HCT116 (cell line): Measurements from ENCODE around the gene HCRT. TPM values are rescaled to one million over a fixed set of nuclear protein-coding genes. Genes with fewer than 3 reads are reported as not detected.

ENCODE experiments used
- ATAC-seq: fragments of 200-7000 bp; cut with Tn5 transposase; 2 replicates; pipeline ENCODE4 v1.9.1; 2020; ENCODE audit warnings: mild to moderate bottlenecking, moderate library complexity
- BruUV-seq: library from RNA; stranded (reverse); fragments of 400-500 nt; replicated peaks from 2 replicates; lab custom pipeline; 2021; lab: Mats Ljungman, UMichigan
- CTCF ChIA-PET: fragments of 300-600 bp; sonication (Branson Sonifier 250); formaldehyde crosslinking; loops from one replicate; lab custom pipeline; 2021; ENCODE audit warnings: antibody characterized with exemption; lab: Charles Lee
- POLR2A ChIA-PET: fragments of 300-600, 350-600 bp; sonication (Branson Sonifier 250); formaldehyde crosslinking; loops from one replicate; lab custom pipeline; 2021; ENCODE audit warnings: antibody characterized with exemption; lab: Charles Lee
- RAD21 ChIA-PET, 2 experiments: fragments of 300-600 bp; sonication (Branson Sonifier 250); formaldehyde crosslinking; loops; one replicate each; lab custom pipeline; 2023; ENCODE audit warnings: low total read pairs in 2 of 2; ENCODE audit not compliant: uncharacterized antibody in 2 of 2, unreplicated experiment in 2 of 2, low non-redundant PET in 1 of 2; lab: Charles Lee
- DNase-seq: peaks from one replicate; pipeline ENCODE4 v3.0.0-alpha.2; 2010; ENCODE audit warnings: low read depth, low spot score
- H2AFZ ChIP-seq: fragments of 200-600 bp; shearing (Covaris generic), sonication (generic); 2 replicates; pipeline ENCODE4 v1.6.1; 2017; ENCODE audit warnings: low read depth, mixed run types, mixed read lengths, antibody characterized with exemption, low read length; ENCODE audit not compliant: poor library complexity, severe bottlenecking
- H3K27ac ChIP-seq: 2 replicates; pipeline ENCODE4 v1.5.1; 2012; ENCODE audit warnings: low read depth, low read length
- H3K27me3 ChIP-seq: fragments of 200-600 bp; sonication (generic); 2 replicates; pipeline ENCODE4 v1.6.1; 2016; ENCODE audit warnings: mixed run types, low read length, mixed read lengths; ENCODE audit not compliant: insufficient read depth
- H3K36me3 ChIP-seq, 2 experiments: fragments of 200-500 bp in 1 of 2; fragments of 200-600 bp in 1 of 2; sonication (Bioruptor generic) in 1 of 2; sonication (generic) in 1 of 2; 2 replicates each; pipeline versions ENCODE4 v1.5.1 to v1.6.1; 2014 to 2016; ENCODE audit warnings: low read length in 2 of 2, inconsistent platforms in 1 of 2, mixed read lengths in 1 of 2, mixed run types in 1 of 2; ENCODE audit not compliant: insufficient read depth in 2 of 2, control insufficient read depth in 1 of 2
- H3K4me1 ChIP-seq, 2 experiments: fragments of 200-600 bp in 1 of 2; sonication (generic) in 1 of 2; 2 replicates each; pipeline versions ENCODE4 v1.5.1 to v1.6.1; 2012 to 2017; ENCODE audit warnings: low read length in 2 of 2, inconsistent platforms in 1 of 2, mild to moderate bottlenecking in 1 of 2, mixed read lengths in 1 of 2, mixed run types in 1 of 2, moderate library complexity in 1 of 2; ENCODE audit not compliant: insufficient read depth in 2 of 2, control insufficient read depth in 1 of 2
- H3K4me2 ChIP-seq: fragments of 200-600 bp; sonication (generic); 2 replicates; pipeline ENCODE4 v1.6.1; 2017; ENCODE audit warnings: mixed run types, low read length, mixed read lengths
- H3K4me3 ChIP-seq, 2 experiments: fragments of 200-600 bp in 1 of 2; sonication (generic) in 1 of 2; replicated peaks in 1 of 2; 2 replicates each; pipeline ENCODE4 v1.5.1; 2011 to 2016; ENCODE audit warnings: low read length in 2 of 2, control low read depth in 1 of 2, low read depth in 1 of 2, mild to moderate bottlenecking in 1 of 2, mixed read lengths in 1 of 2, mixed run types in 1 of 2
- H3K79me2 ChIP-seq: fragments of 200-600 bp; sonication (generic); 2 replicates; pipeline ENCODE4 v1.6.1; 2017; ENCODE audit warnings: mild to moderate bottlenecking, mixed run types, low read length, moderate library complexity, mixed read lengths; ENCODE audit not compliant: insufficient read depth
- H3K9ac ChIP-seq: fragments of 200-600 bp; sonication (generic); 2 replicates; pipeline ENCODE4 v1.6.1; 2016; ENCODE audit warnings: low read length, mixed read lengths
- H3K9me2 ChIP-seq: fragments of 200-600 bp; sonication (generic), shearing (Covaris generic); 2 replicates; pipeline ENCODE4 v1.6.1; 2017; ENCODE audit warnings: mixed run types, mild to moderate bottlenecking, moderate library complexity; ENCODE audit not compliant: insufficient read depth
- H3K9me3 ChIP-seq, 2 experiments: fragments of 200-500 bp in 1 of 2; fragments of 200-600 bp in 1 of 2; sonication (Bioruptor generic) in 1 of 2; sonication (generic) in 1 of 2; 2 replicates each; pipeline ENCODE4 v1.6.1; 2014 to 2017; ENCODE audit warnings: low read length in 2 of 2, mixed read lengths in 2 of 2, inconsistent platforms in 1 of 2, low read depth in 1 of 2, mild to moderate bottlenecking in 1 of 2, mixed run types in 1 of 2, moderate library complexity in 1 of 2; ENCODE audit not compliant: control insufficient read depth in 1 of 2, insufficient read depth in 1 of 2
- H4K20me1 ChIP-seq: fragments of 200-600 bp; sonication (generic), shearing (Covaris generic); 2 replicates; pipeline ENCODE4 v1.6.1; 2017; ENCODE audit warnings: mixed run types, mild to moderate bottlenecking, moderate library complexity; ENCODE audit not compliant: insufficient read depth
- CEBPB ChIP-seq: IDR thresholded peaks from 2 replicates; pipeline ENCODE4 v1.6.1; 2012; ENCODE audit warnings: low read depth
- ELF1 ChIP-seq: IDR thresholded peaks from 2 replicates; pipeline ENCODE4 v1.6.1; 2012; ENCODE audit warnings: low read depth, borderline replicate concordance
- EZH2 ChIP-seq: fragments of 200-600 bp; sonication (generic); IDR thresholded peaks from 2 replicates; pipeline ENCODE4 v1.6.1; 2017; ENCODE audit warnings: antibody characterized with exemption, mixed run types
- MAX ChIP-seq: IDR thresholded peaks from 2 replicates; pipeline ENCODE4 v1.6.1; 2012
- POLR2AphosphoS5 ChIP-seq: IDR thresholded peaks from 2 replicates; pipeline ENCODE4 v1.6.1; 2011; ENCODE audit warnings: mild to moderate bottlenecking, low read depth, low read length, moderate library complexity
- RAD21 ChIP-seq: IDR thresholded peaks from 2 replicates; pipeline ENCODE4 v1.6.1; 2012; ENCODE audit warnings: low read depth, mild to moderate bottlenecking
- REST ChIP-seq: IDR thresholded peaks from 2 replicates; pipeline ENCODE4 v1.6.1; 2012; ENCODE audit warnings: low read depth
- SRF ChIP-seq: IDR thresholded peaks from 2 replicates; pipeline ENCODE4 v1.6.1; 2012; ENCODE audit warnings: low read depth
- TCF7L2 ChIP-seq: IDR thresholded peaks from 2 replicates; pipeline ENCODE4 v1.7.0; 2011; ENCODE audit warnings: borderline replicate concordance, inconsistent platforms; ENCODE audit not compliant: insufficient read depth, insufficient read length; ENCODE audit errors: extremely low read depth
- intact Hi-C: fragments of 100-400 bp; cut with micrococcal nuclease; formaldehyde crosslinking; loops from 2 replicates; pipeline ENCODE4 v1.10.0; 2022
- total RNA-seq: library from RNA; stranded (reverse); gene quantifications from one replicate; pipeline ENCODE4 v1.2.1, GENCODE V29; 2021; ENCODE audit not compliant: unreplicated experiment
- TF ChIP-seq, protein P1 (sequence below): IDR thresholded peaks from 2 replicates; pipeline ENCODE4 v1.6.1; 2012
- TF ChIP-seq, protein P2 (sequence below), 3 experiments: fragments of 200-600 bp in 1 of 3; sonication (generic) in 1 of 3; IDR thresholded peaks in 2 of 3; conservative IDR thresholded peaks in 1 of 3; 2 replicates each; pipeline ENCODE4 v1.5.1; 2012 to 2017; ENCODE audit warnings: low read depth in 2 of 3, low read length in 2 of 3, antibody characterized with exemption in 1 of 3, borderline replicate concordance in 1 of 3, control low read depth in 1 of 3, mild to moderate bottlenecking in 1 of 3, mixed read lengths in 1 of 3, mixed run types in 1 of 3, moderate library complexity in 1 of 3; ENCODE audit not compliant: insufficient read depth in 1 of 3

Gene HCRT
- total RNA-seq, 1 experiment from 2014 or later: not detected

- BruUV-seq: no TSS peak
- ChIA-PET POLR2A (no interaction called here), CTCF (no interaction called here), RAD21 (no interaction called here)
- H3K4me3 ChIP-seq: no peak overlapping the region
- H3K9me2 ChIP-seq: no peaks in the 10 kb centered on the region
- no peak overlapping the region for H3K4me2 ChIP-seq
- H3K36me3 ChIP-seq: no peaks in the 10 kb centered on the region
- no peaks in the 10 kb centered on the region for H3K27me3 ChIP-seq
- no peak overlapping the region for H3K9ac ChIP-seq
- H3K4me1 ChIP-seq: no peaks in the 10 kb centered on the region
- H2AFZ ChIP-seq: no peak overlapping the region
- no peaks in the 10 kb centered on the region for H3K9me3 ChIP-seq
- no peak overlapping the region for H3K27ac ChIP-seq
- DNase-seq (no peak), ATAC-seq (no peak)
- H3K79me2 ChIP-seq: no peaks in the 10 kb centered on the region
- H4K20me1 ChIP-seq: no peaks in the 10 kb centered on the region
- TF ChIP-seq RAD21: no peak
- intact Hi-C loops: no loop called here
These were observed 16.2 kb upstream of the HCRT start for GRCh38 chr17:42201458-42201772.

- no peak for ATAC-seq
- TF ChIP-seq EZH2 (no peak), ELF1 (no peak), POLR2AphosphoS5 (no peak), TCF7L2 (no peak), CEBPB (no peak), SRF (no peak), REST (no peak), MAX (no peak)
- TF ChIP-seq, protein P1, sequence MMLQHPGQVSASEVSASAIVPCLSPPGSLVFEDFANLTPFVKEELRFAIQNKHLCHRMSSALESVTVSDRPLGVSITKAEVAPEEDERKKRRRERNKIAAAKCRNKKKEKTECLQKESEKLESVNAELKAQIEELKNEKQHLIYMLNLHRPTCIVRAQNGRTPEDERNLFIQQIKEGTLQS: no peak
- TF ChIP-seq, protein P2, sequence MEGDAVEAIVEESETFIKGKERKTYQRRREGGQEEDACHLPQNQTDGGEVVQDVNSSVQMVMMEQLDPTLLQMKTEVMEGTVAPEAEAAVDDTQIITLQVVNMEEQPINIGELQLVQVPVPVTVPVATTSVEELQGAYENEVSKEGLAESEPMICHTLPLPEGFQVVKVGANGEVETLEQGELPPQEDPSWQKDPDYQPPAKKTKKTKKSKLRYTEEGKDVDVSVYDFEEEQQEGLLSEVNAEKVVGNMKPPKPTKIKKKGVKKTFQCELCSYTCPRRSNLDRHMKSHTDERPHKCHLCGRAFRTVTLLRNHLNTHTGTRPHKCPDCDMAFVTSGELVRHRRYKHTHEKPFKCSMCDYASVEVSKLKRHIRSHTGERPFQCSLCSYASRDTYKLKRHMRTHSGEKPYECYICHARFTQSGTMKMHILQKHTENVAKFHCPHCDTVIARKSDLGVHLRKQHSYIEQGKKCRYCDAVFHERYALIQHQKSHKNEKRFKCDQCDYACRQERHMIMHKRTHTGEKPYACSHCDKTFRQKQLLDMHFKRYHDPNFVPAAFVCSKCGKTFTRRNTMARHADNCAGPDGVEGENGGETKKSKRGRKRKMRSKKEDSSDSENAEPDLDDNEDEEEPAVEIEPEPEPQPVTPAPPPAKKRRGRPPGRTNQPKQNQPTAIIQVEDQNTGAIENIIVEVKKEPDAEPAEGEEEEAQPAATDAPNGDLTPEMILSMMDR (IDR thresholded peaks at IDR 0.05 in 2 of 3, conservative IDR thresholded peaks at IDR 0.05 in 1 of 3; ENCODE audit: borderline replicate concordance in 1 of 3, insufficient read depth in 1 of 3, low read depth in 2 of 3, low read length in 2 of 3): no peak
These were observed 15.6 kb upstream of the HCRT start for GRCh38 chr17:42200706-42201457.

More at GRCh38 chr17:42200706-42201457, 15.6 kb upstream of the HCRT start:
- Histone ChIP-seq H3K27me3 (no peaks in the 10 kb centered on the region), H3K9ac (no peak overlapping the region), H4K20me1 (no peaks in the 10 kb centered on the region), H3K4me3 (no peak overlapping the region), H3K9me2 (no peaks in the 10 kb centered on the region), H3K36me3 (no peaks in the 10 kb centered on the region), H3K79me2 (no peaks in the 10 kb centered on the region), H3K27ac (no peak overlapping the region), H3K4me1 (no peaks in the 10 kb centered on the region), H3K4me2 (no peak overlapping the region), H3K9me3 (no peaks in the 10 kb centered on the region), H2AFZ (no peak overlapping the region)
- BruUV-seq: TSS peak; percentile 36
- intact Hi-C loops: no loop called here
- ChIA-PET RAD21 (no interaction called here), POLR2A (no interaction called here), CTCF (no interaction called here)
- DNase-seq: no peak
